Stimulated activated naive CD8-positive, alpha-beta T cell treated with anti-CD3 and anti-CD28 coated beads, Interleukin-15, Interleukin-2, amounts not matched to agents 100 ng/mL and 50 ng/mL, for 24 hours (primary cell): ENCODE results near the gene MLLT10.
A peak's percentile ranks its signal among the peaks of the same experiment; 100 is the strongest.

Experiments
- H3K27ac Mint-ChIP-seq: one replicate; pipeline ENCODE4 v1.8.0; 2021; ENCODE audit warnings: mild to moderate bottlenecking, mixed read lengths
- H3K27me3 Mint-ChIP-seq: one replicate; pipeline ENCODE4 v1.8.0; 2021; ENCODE audit warnings: mixed read lengths
- H3K36me3 Mint-ChIP-seq: one replicate; pipeline ENCODE4 v1.8.0; 2021; ENCODE audit warnings: low read depth, mixed read lengths
- H3K4me1 Mint-ChIP-seq: one replicate; pipeline ENCODE4 v1.8.0; 2021; ENCODE audit warnings: low read depth, mixed read lengths
- H3K4me3 Mint-ChIP-seq: one replicate; pipeline ENCODE4 v1.8.0; 2021; ENCODE audit warnings: mild to moderate bottlenecking, mixed read lengths
- H3K9me3 Mint-ChIP-seq: one replicate; pipeline ENCODE4 v1.8.0; 2021; ENCODE audit warnings: mixed read lengths

Gene MLLT10

GRCh38 chr10:21733710-21734109 lies 199.7 kb downstream of the MLLT10 start:
- no peak overlapping the region for H3K4me3 Mint-ChIP-seq
- peaks cover 10% of the 10 kb centered on the region for H3K4me1 Mint-ChIP-seq
- no peak overlapping the region for H3K27ac Mint-ChIP-seq
- no peaks in the 10 kb centered on the region for H3K9me3 Mint-ChIP-seq
- peaks cover 41% of the 10 kb centered on the region for H3K36me3 Mint-ChIP-seq
- no peaks in the 10 kb centered on the region for H3K27me3 Mint-ChIP-seq

GRCh38 chr10:21737106-21737505 lies 203.1 kb downstream of the MLLT10 start:
- peaks cover 61% of the 10 kb centered on the region for H3K36me3 Mint-ChIP-seq
- peaks cover 30% of the 10 kb centered on the region for H3K4me1 Mint-ChIP-seq
- no peaks in the 10 kb centered on the region for H3K27me3 Mint-ChIP-seq
- H3K4me3 Mint-ChIP-seq, result no peak overlapping the region
- H3K9me3 Mint-ChIP-seq, result no peaks in the 10 kb centered on the region
- peak overlapping the region; percentile 33 for H3K27ac Mint-ChIP-seq

GRCh38 chr10:21740989-21741388 lies 207.0 kb downstream of the MLLT10 start:
- Mint-ChIP-seq H3K9me3 (no peaks in the 10 kb centered on the region), H3K36me3 (peaks cover 69% of the 10 kb centered on the region), H3K27me3 (no peaks in the 10 kb centered on the region), H3K4me3 (no peak overlapping the region), H3K4me1 (peaks cover 33% of the 10 kb centered on the region), H3K27ac (peak overlapping the region; percentile 53)

GRCh38 chr10:21742740-21743412 lies 208.8 kb downstream of the MLLT10 start:
- peaks cover 58% of the 10 kb centered on the region for H3K36me3 Mint-ChIP-seq
- H3K4me3 Mint-ChIP-seq, result no peak overlapping the region
- H3K9me3 Mint-ChIP-seq, result no peaks in the 10 kb centered on the region
- H3K4me1 Mint-ChIP-seq, result peaks cover 27% of the 10 kb centered on the region
- H3K27me3 Mint-ChIP-seq, result no peaks in the 10 kb centered on the region
- H3K27ac Mint-ChIP-seq, result no peak overlapping the region

- Mint-ChIP-seq H3K27ac (no peak overlapping the region), H3K36me3 (peaks cover 52% of the 10 kb centered on the region), H3K4me1 (peaks cover 24% of the 10 kb centered on the region), H3K9me3 (no peaks in the 10 kb centered on the region), H3K4me3 (no peak overlapping the region), H3K27me3 (no peaks in the 10 kb centered on the region)
Observed at GRCh38 chr10:21744223-21744622, 210.2 kb downstream of the MLLT10 start.

GRCh38 chr10:21746118-21746517 lies 212.1 kb downstream of the MLLT10 start:
- Mint-ChIP-seq H3K27me3 (no peaks in the 10 kb centered on the region), H3K36me3 (peaks cover 39% of the 10 kb centered on the region), H3K27ac (peak overlapping the region; percentile 75), H3K9me3 (no peaks in the 10 kb centered on the region), H3K4me1 (peaks cover 8% of the 10 kb centered on the region), H3K4me3 (no peak overlapping the region)

GRCh38 chr10:21747809-21748208 lies 213.8 kb downstream of the MLLT10 start:
- Mint-ChIP-seq H3K27ac (no peak overlapping the region), H3K27me3 (no peaks in the 10 kb centered on the region), H3K36me3 (peaks cover 22% of the 10 kb centered on the region), H3K4me3 (no peak overlapping the region), H3K9me3 (no peaks in the 10 kb centered on the region), H3K4me1 (peaks cover 7% of the 10 kb centered on the region)

GRCh38 chr10:21749788-21750187 lies 215.8 kb downstream of the MLLT10 start:
- H3K27ac Mint-ChIP-seq, result no peak overlapping the region

GRCh38 chr10:21750424-21750823 lies 216.4 kb downstream of the MLLT10 start:
- H3K27me3 Mint-ChIP-seq, result no peaks in the 10 kb centered on the region
- H3K36me3 Mint-ChIP-seq, result peaks cover 8% of the 10 kb centered on the region
- H3K4me3 Mint-ChIP-seq, result no peak overlapping the region
- H3K4me1 Mint-ChIP-seq, result peaks cover 7% of the 10 kb centered on the region
- H3K27ac Mint-ChIP-seq, result no peak overlapping the region
- no peaks in the 10 kb centered on the region for H3K9me3 Mint-ChIP-seq

More at GRCh38 chr10:21749788-21750187, 215.8 kb downstream of the MLLT10 start:
- Mint-ChIP-seq H3K36me3 (peaks cover 14% of the 10 kb centered on the region), H3K9me3 (no peaks in the 10 kb centered on the region), H3K27me3 (no peaks in the 10 kb centered on the region), H3K4me1 (peaks cover 7% of the 10 kb centered on the region), H3K4me3 (no peak overlapping the region)

- no peak overlapping the region for H3K4me3 Mint-ChIP-seq
- no peaks in the 10 kb centered on the region for H3K4me1 Mint-ChIP-seq
- H3K9me3 Mint-ChIP-seq, result no peaks in the 10 kb centered on the region
- H3K27me3 Mint-ChIP-seq, result no peaks in the 10 kb centered on the region
- peaks cover 4% of the 10 kb centered on the region for H3K36me3 Mint-ChIP-seq
- H3K27ac Mint-ChIP-seq, result no peak overlapping the region
Observed at GRCh38 chr10:21751341-21752310, 217.6 kb downstream of the MLLT10 start.

GRCh38 chr10:21753497-21754270 lies 219.7 kb downstream of the MLLT10 start:
- Mint-ChIP-seq H3K27me3 (no peaks in the 10 kb centered on the region), H3K9me3 (no peaks in the 10 kb centered on the region), H3K4me1 (no peaks in the 10 kb centered on the region), H3K4me3 (no peak overlapping the region), H3K36me3 (peaks cover 9% of the 10 kb centered on the region), H3K27ac (no peak overlapping the region)

GRCh38 chr10:21754410-21755011 lies 220.5 kb downstream of the MLLT10 start:
- Mint-ChIP-seq H3K9me3 (no peaks in the 10 kb centered on the region), H3K36me3 (peaks cover 16% of the 10 kb centered on the region), H3K27ac (no peak overlapping the region), H3K4me3 (no peak overlapping the region), H3K27me3 (no peaks in the 10 kb centered on the region), H3K4me1 (no peaks in the 10 kb centered on the region)

GRCh38 chr10:21756707-21757106 lies 222.7 kb downstream of the MLLT10 start:
- Mint-ChIP-seq H3K36me3 (peaks cover 22% of the 10 kb centered on the region), H3K27me3 (no peaks in the 10 kb centered on the region), H3K27ac (no peak overlapping the region), H3K4me1 (no peaks in the 10 kb centered on the region), H3K9me3 (no peaks in the 10 kb centered on the region), H3K4me3 (no peak overlapping the region)

- Mint-ChIP-seq H3K4me1 (no peaks in the 10 kb centered on the region), H3K9me3 (no peaks in the 10 kb centered on the region), H3K4me3 (no peak overlapping the region), H3K27me3 (no peaks in the 10 kb centered on the region), H3K27ac (no peak overlapping the region), H3K36me3 (peaks cover 22% of the 10 kb centered on the region)
Observed at GRCh38 chr10:21757185-21757901, 223.3 kb downstream of the MLLT10 start.
